Panc1 (cell line): Measurements from ENCODE around the gene NARS2.

Source experiments
- CTCF ChIP-seq: fragments of 450-650 bp; IDR thresholded peaks from 2 replicates; pipeline ENCODE4 v1.5.1; 2017; ENCODE audit warnings: mild to moderate bottlenecking
- POLR2AphosphoS5 ChIP-seq: IDR thresholded peaks from 2 replicates; pipeline ENCODE4 v1.6.1; 2012; ENCODE audit warnings: mild to moderate bottlenecking, low read depth, low read length, moderate library complexity
- REST ChIP-seq, 2 experiments: IDR thresholded peaks; 2 replicates each; pipeline ENCODE4 v1.6.1; 2011 to 2012; ENCODE audit warnings: low read depth in 2 of 2, control low read depth in 1 of 2, low read length in 1 of 2, mild to moderate bottlenecking in 1 of 2, moderate library complexity in 1 of 2; ENCODE audit not compliant: insufficient read depth in 1 of 2

GRCh38 chr11:78525720-78526119 lies 48.9 kb downstream of the NARS2 start:
- TF ChIP-seq CTCF: no peak
- no peak for TF ChIP-seq POLR2AphosphoS5
- no peak for TF ChIP-seq REST (IDR thresholded peaks at IDR 0.05; ENCODE audit: insufficient read depth in 1 of 2, low read depth in 2 of 2, low read length in 1 of 2)
